Measurements from ENCODE around the gene PLSCR1.
"Not testable (repeated sequence)": the region's sequence is repeated elsewhere in the genome, so short reads cannot be mapped to it uniquely, and the experiment has no call there.

PLSCR1 gene

DNA sequence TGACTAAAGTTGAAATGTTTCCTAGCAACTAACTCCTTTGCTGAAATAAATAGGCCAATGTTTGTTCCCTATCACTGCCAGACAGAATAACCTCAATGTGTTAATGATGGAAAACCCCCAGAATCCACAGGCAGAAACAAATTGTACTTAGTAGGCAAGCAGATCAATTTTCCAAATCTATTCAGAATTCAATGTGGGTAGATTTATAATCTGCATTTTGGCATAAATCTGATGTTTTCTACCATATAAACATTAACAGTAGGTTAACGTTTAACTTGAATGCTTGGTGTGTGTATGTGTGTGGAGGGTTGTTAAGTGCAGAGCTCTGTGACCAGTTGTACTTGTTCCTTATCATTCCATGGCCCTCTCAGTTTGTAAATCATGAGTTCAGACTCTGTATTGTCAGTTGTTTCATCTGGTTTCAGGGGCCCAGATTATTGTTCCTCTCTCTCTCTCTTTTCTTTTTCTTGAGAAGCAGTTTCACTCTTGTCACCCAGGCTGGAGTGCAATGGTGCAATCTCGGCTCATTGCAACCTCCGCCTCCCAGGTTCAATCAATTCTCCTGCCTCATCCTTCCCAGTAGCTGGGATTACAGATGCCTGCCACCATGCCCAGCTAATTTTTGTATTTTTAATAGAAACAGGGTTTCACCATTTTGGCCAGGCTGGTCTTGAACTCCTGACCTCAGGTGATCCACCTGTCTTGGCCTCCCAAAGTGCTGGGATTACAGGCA, 32.8 kb downstream of the PLSCR1 start:
- no peak for DNase-seq

DNA sequence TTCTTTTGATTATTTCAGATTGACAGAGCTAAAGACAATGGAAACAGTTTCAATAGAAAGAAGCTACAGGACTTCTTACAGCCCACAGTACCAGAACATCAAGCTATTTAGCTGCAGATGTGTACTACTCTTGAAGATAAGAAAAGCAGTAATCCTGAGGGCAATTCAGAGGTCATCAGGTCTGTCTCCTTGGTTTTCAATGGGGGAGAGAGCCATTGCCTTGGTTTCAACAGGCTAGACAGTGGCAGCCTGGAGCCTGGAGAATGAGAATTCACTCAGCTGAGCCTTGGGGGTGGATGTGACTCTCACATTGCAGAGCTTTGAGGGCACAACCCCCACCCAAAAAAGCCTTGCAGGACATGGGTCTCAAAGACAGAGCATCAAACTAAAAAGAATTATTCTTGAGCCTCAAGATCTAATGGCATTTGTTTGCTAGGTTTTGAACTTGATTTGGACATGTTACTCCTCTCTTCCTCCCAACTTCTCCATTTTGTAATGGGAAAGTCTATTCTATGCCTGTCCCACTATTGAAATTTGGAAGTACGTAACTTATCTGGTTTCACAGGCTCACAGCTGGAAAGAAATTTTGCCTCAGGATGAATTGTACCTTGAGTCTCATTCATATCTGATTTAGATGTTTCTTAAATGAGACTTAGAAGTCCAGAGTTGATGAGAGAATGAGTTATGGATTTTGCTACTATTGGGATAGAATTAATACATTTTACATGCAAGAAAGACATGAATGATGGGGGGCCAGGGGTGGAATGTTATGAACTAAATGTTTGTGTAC, 36.9 kb downstream of the PLSCR1 start:
- no peak for DNase-seq

DNA sequence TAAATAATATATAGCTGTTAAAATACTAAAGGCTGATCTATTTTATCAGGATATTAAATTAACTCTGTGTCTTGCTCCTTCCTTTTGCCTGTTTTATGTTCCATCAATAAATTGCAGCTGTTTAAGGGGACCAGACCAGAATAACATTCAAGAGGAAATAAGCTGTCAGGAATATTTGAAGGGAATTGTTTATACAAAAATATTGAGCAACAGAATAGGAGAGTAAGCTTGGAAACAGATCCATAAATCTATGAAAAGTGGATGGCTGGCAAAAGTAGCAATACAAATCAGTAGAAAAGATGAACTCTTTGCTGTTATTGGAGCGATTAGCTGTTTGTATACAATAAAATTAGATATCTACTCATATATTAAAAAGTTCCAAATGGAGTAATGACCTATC, 38.9 kb downstream of the PLSCR1 start:
- DNase-seq = no peak

DNA sequence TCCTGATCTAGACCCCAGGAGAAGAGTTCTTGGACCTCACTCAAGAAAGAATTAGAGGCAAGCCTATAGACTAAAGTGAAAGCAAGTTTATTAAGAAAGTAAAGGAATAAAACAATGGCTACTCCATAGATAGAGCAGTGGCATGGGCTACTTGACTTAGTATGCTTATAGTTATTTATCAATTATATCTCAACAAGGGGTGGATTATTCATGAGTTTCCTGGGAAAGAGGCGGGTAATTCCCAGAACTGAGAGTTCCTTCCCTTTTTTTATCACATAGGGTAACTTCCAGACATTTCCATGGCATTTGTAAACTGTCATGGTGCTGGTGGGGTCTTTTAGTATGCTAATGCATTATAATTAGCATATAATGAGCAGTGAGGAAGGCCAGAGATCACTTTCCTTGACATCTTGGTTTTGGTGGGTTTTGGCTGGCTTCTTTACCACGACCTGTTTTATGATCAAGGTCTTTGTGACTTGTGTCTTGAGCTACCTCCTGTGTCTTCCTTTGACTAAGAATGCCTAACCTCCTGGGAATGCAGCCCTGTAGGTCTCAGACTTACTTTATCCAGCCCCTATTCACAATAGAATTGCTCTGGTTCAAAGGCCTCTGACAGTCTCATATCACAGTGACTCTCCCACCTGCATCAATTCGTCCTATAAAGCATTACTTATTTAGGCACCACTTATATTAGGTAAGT, 39.8 kb downstream of the PLSCR1 start:
- DNase-seq = no peak

DNA sequence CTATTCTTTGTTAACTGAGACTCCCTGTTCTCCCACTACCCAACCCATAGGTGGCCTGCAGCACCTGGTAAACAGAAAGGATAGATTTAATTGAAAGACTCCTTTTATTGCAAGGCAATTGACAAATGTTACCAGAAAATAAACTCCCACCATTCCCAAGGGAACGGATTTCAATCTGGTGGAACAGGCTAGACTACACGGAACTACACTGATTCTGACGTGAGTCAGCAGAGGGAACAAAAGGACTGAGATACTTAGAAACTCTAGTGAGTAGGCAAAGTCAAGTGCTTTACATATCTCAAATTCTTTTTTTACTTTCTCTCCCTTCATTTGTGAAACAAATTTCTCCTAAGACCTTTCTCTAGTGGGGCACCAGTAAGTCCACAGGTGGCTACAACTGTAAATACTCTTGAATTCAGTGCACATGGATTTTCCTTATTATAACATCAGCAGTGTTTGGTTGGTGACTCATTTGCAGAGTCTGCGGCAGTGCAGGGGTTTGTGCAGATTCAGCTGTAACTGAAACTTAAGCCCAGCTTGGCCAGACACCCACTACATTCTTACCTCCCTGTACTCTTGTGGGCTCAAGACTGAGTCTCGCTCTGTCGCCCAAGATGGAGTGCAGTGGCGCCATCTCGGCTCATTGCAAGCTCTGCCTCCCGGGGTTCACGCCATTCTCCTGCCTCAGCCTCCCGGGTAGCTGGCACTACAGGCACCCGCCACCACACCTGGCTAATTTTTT, 40.8 kb downstream of the PLSCR1 start:
- DNase-seq = no peak

DNA sequence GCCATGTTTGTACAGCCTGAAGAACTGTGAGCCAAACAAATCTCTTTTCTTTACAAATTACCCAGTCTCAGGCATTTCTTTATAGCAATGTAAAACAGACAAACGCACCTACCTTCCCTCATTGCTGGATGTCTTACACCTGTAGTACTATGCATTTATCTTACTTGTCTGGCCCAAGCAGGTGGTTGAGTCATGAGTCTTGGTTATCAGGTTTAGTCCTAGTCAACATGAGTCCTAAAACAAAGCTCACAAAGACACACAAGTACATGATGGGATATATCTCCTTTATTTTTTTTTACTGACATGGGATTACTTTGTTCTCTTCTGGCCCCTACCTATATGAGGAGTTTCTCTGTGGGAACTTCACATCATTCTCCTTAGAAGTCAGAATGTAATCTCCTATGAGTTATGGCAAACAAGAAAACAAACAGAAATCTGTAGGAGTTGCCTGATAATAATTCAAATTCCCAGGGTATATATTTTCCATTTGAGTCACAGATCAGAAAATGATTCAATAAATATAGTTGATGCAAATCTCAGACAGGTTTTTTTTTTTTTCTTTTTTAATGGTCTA, 41.4 kb downstream of the PLSCR1 start:
- DNase-seq = no peak

DNA sequence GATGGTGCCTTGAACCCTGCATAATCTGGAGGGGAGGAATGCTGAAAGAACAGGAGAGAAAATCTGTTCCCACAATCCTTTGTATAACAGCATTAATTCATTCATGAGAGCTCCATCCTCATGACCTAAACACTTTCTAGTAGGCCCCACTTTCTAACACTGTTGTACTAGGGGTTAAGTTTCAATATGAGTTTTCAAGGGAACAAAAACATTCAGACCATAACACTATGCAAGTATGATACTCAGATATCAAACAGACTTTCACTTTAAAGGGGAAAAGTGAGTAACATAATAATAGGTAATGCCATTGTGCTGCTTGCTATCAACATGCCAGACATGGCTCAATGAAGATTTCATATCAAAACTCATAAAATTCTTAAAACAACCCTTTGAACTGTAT, 42.7 kb downstream of the PLSCR1 start:
- no peak for DNase-seq

DNA sequence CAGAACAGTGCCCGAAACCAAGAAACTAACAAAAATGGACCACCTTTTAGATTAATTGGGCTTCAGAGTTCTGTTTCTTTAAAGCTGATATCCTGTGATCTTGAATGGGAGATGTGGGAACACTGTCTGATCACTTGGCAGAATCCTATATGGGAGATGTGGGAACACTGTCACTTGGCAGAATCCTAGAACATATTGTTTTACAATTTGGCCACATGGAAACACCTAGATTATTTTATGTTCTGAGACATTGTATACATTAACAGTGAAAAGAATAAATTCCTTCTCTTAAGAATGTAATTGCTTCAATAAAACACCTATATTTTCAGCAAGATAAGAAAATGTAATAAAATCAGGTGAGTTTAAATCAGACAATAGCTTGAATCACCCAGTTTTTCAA, 44.7 kb downstream of the PLSCR1 start:
- no peak for DNase-seq

DNA sequence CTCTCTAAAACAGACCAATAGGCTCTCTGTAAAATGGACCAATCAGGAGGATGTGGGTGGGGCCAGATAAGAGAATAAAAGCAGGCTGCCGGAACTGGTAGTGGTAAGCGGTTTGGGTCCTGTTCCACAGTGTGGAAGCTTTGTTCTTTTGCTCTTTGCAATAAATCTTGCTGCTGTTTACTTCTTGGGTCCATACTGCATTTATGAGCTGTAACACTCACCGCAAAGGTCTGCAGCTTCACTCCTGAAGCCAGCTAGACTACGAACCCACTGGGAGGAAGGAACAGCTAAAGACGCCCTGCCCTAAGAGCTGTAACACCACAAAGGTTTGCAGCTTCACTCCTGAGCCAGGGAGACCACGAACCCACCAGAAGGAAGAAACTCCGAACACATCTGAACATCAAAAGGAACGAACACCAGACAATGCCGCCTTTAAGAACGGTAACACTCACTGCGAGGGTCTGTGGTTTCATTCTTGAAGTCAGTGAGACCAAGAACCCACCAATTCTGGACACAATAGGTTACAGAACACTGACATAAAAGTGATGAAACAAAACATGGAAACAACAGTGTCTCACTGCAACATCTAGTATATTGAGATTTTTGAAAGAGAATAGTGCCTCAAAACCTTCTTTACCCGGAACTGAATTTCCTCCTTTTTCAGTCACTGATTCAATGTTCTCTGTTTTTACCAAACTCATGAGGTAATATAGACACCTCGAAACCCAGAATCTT, 46.2 kb downstream of the PLSCR1 start:
- no peak for DNase-seq

DNA sequence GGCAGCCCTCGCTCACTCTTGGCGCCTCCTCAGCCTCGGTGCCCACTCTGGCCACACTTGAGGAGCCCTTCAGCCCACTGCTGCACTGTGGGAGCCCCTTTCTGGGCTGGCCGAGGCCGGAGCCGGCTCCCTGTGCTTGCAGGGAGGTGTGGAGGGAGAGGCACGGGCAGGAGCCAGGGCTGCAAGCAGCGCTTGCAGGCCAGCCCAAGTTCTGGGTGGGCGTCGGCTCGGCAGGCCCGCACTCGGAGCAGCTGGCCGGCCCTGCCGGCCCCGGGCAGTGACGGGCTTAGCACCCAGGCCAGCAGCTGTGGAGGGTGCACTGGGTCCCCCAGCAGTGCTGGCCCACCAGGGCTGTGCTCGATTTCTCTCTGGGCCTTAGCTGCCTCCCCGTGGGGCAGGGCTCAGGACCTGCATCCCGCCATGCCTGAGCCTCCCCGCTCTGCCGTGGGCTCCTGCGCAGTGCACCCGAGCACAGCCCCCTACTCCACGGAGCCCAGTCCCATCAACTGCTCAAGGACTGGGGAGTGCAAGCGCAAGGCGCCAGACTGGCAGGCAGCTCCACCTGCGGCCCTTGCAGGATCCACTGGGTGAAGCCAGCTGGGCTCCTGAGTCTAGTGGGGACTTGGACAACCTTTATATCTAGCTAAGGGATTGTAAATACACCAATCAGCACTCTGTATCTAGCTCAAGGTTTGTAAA, 47.1 kb downstream of the PLSCR1 start:
- not testable (repeated sequence) for DNase-seq

DNA sequence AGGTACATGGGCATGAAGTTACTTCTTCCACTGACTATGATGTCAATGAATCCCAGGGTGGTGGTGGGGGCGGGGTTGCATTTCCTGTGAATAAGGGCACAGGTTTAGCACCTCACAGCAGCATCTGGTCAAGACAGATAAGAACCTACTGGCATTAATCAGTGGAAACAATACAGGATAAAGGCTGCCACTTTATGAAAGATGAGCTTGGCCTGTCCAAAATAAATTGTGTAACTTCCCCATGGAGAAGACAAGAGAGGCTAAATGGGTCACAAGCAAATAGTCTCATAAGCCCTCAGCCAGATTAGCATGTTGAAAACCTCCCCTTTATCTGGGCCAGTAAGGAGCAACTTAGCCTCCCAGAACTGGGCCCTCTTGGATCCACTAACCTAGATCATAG, 47.7 kb downstream of the PLSCR1 start:
- no peak for DNase-seq

DNA sequence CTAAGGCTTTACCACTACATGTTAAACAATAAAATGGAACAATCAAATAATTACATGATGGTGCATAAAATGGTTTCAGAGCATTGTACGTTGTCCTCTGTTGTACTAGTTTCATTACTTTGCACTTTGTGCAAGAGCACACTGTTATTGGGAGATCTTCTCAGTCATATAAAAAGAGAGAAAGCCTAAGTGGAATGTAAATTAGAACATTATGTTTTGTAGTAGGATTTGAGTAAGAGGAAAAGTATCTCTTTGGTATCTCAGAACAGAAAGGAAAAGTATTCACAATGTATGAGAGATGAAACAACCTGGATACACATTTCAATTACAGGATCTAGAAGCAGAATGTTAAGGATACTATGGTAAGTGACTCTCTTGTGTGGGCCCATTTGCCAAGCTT, 48.2 kb downstream of the PLSCR1 start:
- DNase-seq = no peak

DNA sequence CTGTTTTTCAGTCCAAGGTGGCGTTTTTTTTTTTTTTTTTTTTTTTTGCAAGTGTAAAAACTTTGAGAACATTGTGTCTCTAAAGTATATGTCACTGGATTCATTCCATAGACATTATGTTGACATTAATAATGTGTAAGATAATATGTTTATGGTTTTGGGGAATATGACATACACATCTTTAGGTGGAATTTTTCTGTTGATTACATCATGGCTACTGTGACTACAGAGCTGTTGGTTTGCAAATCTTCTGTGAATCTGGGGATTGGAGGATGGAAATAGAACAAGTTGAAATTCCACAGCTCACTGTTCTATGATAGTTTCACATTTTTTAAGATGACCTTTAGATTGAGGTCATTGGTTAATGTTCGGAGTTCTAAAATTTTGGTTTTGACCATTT, 50.6 kb downstream of the PLSCR1 start:
- DNase-seq = no peak

DNA sequence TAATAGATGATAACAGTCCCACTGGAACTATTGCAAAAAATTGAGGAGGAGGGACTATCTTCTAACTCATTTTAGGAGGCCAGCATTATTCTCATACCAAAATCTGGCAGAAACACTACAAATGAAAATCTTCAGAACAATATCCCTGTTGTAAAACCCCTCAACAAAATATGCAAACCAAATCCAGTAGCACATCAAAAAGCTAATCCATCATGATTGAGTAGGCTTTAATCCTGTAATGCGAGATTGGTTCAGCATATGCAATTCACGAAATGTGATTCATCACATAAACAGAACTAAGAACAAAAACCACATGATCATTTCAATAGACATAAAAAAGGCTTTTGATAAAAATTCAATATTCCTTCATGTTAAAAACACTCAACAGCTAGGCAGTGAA, 51.2 kb downstream of the PLSCR1 start:
- DNase-seq = no peak

DNA sequence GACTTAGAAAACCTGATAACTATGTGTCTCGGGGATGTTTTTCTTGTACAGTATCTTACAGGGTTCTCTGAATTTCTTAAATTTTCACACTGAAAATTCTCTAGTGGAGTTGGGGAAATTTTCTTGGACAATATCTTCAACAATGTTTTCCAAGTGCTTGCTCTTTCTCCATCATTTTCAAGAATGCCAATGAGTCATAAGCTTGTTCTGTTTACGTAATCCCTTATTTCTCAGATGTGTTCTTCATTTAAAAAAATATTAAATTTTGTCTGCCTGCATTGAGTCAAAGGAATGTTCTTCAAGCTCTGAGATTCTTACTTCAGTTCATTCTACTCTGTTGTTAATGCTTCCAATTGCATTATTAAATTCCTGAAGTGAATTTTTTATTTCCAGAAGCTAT, 53.1 kb downstream of the PLSCR1 start:
- DNase-seq = no peak

DNA sequence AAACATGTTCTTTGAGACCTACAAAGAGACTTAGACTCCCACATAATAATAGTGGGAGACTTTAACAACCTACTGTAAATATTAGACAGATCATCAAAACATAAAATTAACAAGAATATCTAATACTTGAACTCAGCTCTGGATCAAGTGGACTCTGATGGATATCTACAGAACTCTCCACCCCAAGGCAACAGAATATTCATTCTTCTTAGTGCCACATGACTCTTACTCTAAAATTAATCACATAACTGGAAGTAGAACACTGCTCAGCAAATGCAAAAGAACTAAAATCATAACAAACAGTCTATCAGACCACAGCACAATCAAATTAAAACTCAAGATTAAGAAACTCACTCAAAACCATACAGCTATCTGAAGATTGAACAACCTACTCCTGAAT, 59.1 kb downstream of the PLSCR1 start:
- DNase-seq = no peak

DNA sequence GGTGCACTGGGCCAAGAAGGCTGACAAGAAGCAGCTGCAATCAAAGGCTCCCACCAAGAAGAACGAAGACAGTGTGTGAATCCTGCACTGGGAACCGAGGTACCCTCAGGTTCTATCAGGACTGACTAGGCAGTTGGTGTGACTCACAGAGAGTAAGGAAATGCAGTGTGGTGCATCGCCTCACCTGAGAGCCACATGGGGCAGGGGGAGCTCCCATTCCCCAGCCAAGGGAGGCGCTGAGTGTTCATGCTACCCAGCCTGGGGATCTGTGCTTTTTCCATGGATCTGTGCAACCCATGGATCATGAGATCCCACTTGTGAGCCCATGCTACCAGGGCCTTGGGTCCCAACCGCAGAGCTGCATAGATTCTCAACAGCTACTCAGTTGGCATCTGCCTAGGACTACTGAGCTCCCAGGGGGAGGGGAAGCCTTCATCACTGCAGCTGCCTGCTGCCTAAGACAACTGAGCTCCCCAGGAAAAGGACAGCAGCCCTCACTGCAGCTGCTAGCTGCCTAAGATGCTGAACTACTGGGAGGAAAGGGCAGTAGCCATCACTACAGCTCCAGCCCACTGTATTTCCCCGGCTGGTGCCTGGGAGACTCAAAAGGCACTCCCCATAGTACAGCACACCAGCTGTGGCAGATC, 68.2 kb downstream of the PLSCR1 start:
- DNase-seq = no peak

DNA sequence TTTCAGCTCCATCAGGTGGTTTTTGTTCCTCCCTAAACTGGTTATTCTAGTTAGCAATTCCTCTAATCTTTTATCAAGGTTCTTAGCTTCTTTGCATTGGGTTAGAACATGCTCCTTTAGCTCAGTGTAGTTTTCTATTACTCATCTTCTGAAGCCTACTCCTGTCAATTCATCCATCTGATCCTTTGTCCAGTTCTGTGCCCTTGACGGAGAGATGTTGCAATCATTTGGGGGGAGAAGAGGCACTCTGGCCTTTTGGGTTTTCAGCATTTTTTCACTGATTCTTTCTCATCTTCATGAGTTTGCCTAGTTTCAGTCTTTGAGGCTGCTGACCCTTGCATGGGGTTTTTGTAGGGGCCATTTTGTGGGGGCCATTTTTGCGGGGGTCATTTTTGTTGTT, 69.4 kb downstream of the PLSCR1 start:
- DNase-seq = not testable (repeated sequence)

DNA sequence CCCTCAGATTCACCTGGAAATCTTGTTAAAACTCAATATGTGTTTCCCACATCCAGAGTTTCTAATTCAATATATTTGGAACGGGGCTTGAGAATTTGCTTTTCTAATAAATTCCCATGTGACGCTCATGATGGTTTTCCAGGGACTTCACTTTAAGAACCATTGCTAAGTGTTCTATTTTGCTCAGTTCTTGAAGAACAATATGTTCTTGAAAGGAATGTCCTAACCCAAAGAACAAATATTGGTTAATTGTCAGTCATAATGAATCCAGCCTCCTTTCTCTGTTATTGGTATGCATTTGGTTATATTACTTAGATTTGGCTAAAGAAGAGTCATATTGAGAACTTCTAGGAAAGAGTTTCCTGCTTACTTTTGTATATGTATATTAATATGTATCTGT, 70.7 kb downstream of the PLSCR1 start:
- no peak for DNase-seq

DNA sequence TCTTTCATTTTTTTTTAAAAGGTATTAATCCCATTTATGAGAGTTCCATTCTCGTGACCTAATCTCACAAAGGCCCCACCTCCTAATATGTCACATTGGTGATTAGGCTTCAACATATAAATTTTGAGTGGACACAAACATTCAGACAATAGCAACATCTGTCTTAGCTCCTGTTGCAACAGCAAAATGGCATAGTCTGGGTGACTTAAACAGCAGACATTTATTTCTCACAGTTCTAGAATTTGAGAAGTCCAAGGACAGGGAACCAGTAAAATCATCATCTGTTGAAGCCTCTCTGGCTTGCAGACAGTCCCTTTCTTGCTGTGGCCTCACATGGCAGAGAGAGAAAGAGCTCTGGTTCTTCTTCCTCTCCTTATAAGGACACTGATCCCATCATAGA, 71.8 kb downstream of the PLSCR1 start:
- no peak for DNase-seq

DNA sequence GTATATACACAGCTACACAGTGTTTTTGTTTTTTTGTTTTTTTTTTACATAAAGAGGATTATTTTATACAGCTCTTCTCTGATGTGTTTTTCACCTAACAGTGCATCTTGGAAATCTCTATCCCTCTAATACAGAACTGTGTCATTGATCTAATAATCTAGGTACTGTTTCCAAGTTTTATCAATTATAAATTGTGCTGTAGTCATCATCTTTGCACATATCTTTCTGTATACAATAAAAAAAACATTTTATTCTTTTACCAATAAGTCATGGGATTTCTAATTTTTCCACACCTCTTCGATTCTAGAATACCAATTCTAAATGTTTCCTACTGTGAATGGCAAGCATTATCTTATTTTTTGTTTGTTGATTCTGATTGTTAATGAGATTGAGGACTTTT, 73.4 kb downstream of the PLSCR1 start:
- no peak for DNase-seq

All from bone marrow (tissue), 2 donors.